ENCODE measurements around the gene MXI1. TPM values are rescaled to one million over a fixed set of nuclear protein-coding genes. Genes with fewer than 3 reads are reported as not detected.
A peak's percentile ranks its signal among the peaks of the same experiment; 100 is the strongest.
"Not testable (repeated sequence)": the region's sequence is repeated elsewhere in the genome, so short reads cannot be mapped to it uniquely, and the experiment has no call there.

Gene MXI1
- total and polyA plus RNA-seq, 4 donors: 72.3 to 121 (median 90.2) TPM

DNA sequence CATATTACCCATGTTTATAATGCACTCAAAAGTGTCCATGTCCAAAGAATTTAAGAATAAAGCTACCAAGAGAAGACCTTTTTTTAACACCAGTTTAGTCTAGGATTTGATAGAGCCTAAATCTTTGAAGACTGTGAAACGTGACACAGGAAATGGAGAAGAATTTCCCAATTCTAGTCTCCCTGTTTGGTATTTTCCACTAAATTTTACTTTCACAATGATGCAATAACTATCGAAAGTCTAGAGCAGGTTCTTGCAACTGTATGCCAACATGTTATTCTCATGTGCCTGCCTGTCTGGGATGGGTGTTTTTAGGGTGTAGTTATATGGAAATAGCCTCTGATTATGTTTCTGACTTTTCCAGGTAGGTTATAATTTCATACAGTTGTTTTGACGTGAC is 6.9 kb upstream of the MXI1 start:
- intact Hi-C loops (cut with DNase I): no loop called here
- ATAC-seq (ENCODE audit: low FRiP score): no peak
- no peak for DNase-seq
- Histone ChIP-seq H3K9me3 (ENCODE audit: control insufficient read depth, low read length) (no peaks in the 10 kb centered on the region), H3K27me3 (ENCODE audit: control insufficient read depth in 1 of 2, insufficient read depth in 2 of 2, low read length in 1 of 2) (no peaks in the 10 kb centered on the region), H3K4me3 (ENCODE audit: low read length in 2 of 2) (no peak overlapping the region), H3K27ac (ENCODE audit: low read depth in 1 of 2, low read length in 2 of 2) (no peak overlapping the region), H3K4me1 (ENCODE audit: control insufficient read depth in 1 of 2, insufficient read depth in 2 of 2, low read length in 2 of 2) (no peaks in the 10 kb centered on the region), H3K36me3 (ENCODE audit: control insufficient read depth in 1 of 2, insufficient read depth in 2 of 2, low read length in 1 of 2) (no peaks in the 10 kb centered on the region)
- 81 to 83% methylated on average over 3 of the region's 3 CpGs for WGBS, 2 donors

DNA sequence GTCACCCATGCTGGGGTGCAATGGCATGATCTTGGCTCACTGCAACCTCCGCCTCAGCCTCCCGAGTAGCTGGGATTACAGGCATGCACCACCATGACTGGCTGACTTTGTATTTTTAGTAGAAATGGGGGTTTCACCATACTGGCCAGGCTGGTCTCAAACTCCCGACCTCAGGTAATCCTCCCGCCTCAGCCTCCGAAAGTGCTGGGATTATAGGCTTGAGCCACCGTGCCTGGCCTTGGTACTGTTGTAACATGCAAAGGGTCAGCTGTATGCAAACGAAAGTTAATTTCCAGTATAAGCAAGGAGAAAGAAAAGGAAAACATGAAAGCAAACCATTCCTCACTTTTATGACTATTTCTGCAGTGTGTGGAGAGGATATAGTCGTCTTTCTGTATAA is 6.4 kb upstream of the MXI1 start:
- intact Hi-C loops (cut with DNase I); ATAC-seq (ENCODE audit: low FRiP score): not testable (repeated sequence)
- 90 to 92% methylated on average over 8 of the region's 8 CpGs for WGBS, 2 donors

DNA sequence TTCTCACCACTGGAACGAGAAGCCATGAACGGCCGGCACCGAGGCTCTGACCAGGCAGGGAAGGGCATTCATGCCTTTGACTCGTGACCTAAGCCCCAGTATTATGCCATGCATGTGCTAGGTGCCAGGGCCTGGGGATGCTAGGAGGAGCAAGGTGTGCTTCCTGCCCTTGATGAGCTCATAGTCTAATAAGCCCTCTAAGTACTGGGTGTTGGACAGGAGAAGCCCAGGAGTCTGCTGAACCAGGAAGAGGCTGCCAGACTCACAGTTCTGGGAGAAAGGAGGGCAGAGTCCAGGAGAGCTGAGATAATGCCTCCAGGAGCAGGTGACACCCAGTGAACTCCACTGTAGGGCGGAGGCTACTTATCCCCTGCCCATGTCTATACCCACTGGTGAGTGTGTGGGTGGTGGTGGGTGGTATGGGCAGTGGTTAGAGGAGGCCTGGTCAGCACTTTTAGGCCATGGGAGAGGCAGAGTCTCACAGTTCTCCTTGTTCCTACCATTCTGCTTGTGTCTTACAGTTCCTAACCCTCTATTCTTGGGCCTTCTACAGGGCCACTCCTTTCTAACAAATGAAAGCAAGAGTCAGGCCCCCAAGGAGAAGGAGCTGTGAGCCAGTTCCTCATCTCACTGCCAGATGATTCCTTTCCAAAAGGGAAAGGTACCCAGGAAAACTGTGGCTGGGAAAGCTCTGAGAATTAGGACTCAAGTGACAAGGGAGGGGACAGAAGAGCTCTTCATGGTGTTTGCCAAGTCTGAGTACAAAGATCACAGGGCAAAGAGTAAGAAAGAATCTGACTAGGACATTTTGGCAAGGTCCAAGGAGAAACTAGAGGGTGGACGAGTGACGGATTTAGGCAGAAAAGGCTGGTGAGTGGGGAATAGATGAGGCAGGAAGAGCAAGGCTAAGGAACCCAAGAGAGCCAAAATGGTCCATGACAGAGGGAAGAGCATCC is 3.6 kb upstream of the MXI1 start:
- DNase-seq: no peak
- H3K4me3 ChIP-seq (ENCODE audit: low read length in 2 of 2): no peak overlapping the region
- no peaks in the 10 kb centered on the region for H3K36me3 ChIP-seq (ENCODE audit: control insufficient read depth in 1 of 2, insufficient read depth in 2 of 2, low read length in 1 of 2)
- 86% methylated on average over 8 of the region's 8 CpGs for WGBS, 2 donors
- H3K27me3 ChIP-seq (ENCODE audit: control insufficient read depth in 1 of 2, insufficient read depth in 2 of 2, low read length in 1 of 2): no peaks in the 10 kb centered on the region
- H3K9me3 ChIP-seq (ENCODE audit: control insufficient read depth, low read length): no peaks in the 10 kb centered on the region
- ATAC-seq (ENCODE audit: low FRiP score): no peak
- intact Hi-C loops (cut with DNase I): loop anchor here in 1 of 2 donors (2.0 kb wide), 1 partner anchor 63 kb away; no protein-coding TSS in a partner anchor
- H3K27ac ChIP-seq (ENCODE audit: low read depth in 1 of 2, low read length in 2 of 2): no peak overlapping the region
- H3K4me1 ChIP-seq (ENCODE audit: control insufficient read depth in 1 of 2, insufficient read depth in 2 of 2, low read length in 2 of 2): no peaks in the 10 kb centered on the region

More for the DNA sequence above, 6.4 kb upstream of the MXI1 start:
- H3K36me3 ChIP-seq (ENCODE audit: control insufficient read depth in 1 of 2, insufficient read depth in 2 of 2, low read length in 1 of 2); H3K27ac ChIP-seq (ENCODE audit: low read depth in 1 of 2, low read length in 2 of 2); H3K4me1 ChIP-seq (ENCODE audit: control insufficient read depth in 1 of 2, insufficient read depth in 2 of 2, low read length in 2 of 2); DNase-seq; H3K4me3 ChIP-seq (ENCODE audit: low read length in 2 of 2); H3K9me3 ChIP-seq (ENCODE audit: control insufficient read depth, low read length); H3K27me3 ChIP-seq (ENCODE audit: control insufficient read depth in 1 of 2, insufficient read depth in 2 of 2, low read length in 1 of 2): not testable (repeated sequence)

DNA sequence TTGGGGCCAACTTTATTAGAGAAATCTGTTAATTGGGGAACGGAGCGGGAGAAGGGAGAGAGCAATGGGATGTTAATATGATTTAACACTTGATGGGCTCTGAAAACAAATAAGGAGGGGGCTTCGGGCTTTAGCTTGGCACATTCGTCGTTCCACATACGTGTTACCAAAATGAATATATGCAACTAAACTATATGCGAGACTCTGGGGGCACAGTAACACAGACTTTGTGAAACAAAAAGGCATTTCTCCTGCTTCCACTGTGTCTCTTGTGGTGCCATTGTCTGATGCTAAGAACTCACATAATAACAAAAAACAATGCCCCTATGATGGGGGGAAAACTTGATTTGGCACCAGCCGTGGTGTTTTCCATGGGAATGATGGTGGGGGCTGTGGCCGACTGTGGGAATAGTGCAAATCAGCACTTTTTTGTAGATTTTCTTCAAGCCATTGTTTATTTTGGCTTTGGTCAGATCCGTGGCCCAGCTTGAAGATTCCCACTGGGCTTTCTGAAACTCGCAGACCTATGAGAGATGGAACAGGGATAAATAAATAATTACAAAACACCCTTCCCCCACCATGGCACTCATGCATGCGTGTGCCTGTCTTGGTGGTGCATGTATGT is 2.2 kb upstream of the MXI1 start:
- 69 to 76% methylated on average over 12 of the region's 12 CpGs for WGBS, 2 donors
- no peaks in the 10 kb centered on the region for H3K36me3 ChIP-seq (ENCODE audit: control insufficient read depth in 1 of 2, insufficient read depth in 2 of 2, low read length in 1 of 2)
- ATAC-seq (ENCODE audit: low FRiP score): no peak
- no peak for DNase-seq
- H3K27ac ChIP-seq (ENCODE audit: low read depth in 1 of 2, low read length in 2 of 2): no peak overlapping the region
- no peaks in the 10 kb centered on the region for H3K4me1 ChIP-seq (ENCODE audit: control insufficient read depth in 1 of 2, insufficient read depth in 2 of 2, low read length in 2 of 2)
- no peak overlapping the region for H3K4me3 ChIP-seq (ENCODE audit: low read length in 2 of 2)
- intact Hi-C loops (cut with DNase I): loop anchor here (2.0 to 5.0 kb wide), 2 partner anchors 64 to 68 kb away; no protein-coding TSS in a partner anchor
- H3K27me3 ChIP-seq (ENCODE audit: control insufficient read depth in 1 of 2, insufficient read depth in 2 of 2, low read length in 1 of 2): no peaks in the 10 kb centered on the region
- H3K9me3 ChIP-seq (ENCODE audit: control insufficient read depth, low read length): no peaks in the 10 kb centered on the region

DNA sequence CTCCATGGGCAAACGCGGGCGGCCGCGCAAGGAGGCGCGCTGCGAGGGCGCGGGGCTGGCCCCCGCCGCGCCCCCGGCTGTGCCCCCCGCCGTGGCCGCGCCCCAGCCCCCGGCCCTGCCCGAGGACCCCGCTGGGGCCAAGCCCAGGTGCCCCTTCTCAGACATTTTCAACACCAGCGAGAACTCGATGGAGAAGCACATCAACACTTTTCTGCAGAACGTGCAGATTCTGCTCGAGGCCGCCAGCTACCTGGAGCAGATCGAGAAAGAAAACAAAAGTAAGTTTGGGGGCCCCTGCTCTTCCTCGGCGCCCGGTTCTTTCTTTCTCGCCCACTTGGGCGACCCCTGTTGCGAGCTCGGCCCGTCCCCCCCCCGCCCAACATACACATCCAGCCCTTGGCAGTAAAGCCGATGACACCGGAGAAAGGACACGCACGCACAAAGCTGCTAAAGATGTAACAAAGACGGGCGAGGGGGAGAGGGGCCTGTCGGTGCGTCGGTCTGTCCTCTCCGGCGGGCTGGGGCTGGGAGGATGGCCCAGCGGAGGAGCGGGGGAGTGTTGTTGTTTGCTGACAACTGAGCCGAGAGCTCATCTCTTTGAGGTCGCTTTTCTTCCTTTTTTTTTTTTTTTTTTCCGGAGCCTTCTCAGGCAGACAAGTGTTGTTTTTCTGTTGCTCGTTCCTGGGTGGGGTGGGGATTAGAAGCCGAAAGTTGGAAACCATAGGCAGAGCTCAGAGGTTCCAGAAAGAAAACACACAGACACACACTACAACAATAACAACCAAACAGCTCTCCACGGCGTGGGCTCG is 604 bp downstream of the MXI1 start:
- DNase-seq: peak; percentile 66 to 77
- ATAC-seq (ENCODE audit: low FRiP score): no peak
- WGBS, 2 donors: 0 to 1% methylated on average over 41 to 57 of the region's 57 CpGs
- Histone ChIP-seq H3K9me3 (ENCODE audit: control insufficient read depth, low read length) (no peaks in the 10 kb centered on the region), H3K27me3 (ENCODE audit: control insufficient read depth in 1 of 2, insufficient read depth in 2 of 2, low read length in 1 of 2) (no peaks in the 10 kb centered on the region), H3K4me3 (ENCODE audit: low read length in 2 of 2) (peak overlapping the region; percentile 61 to 84), H3K36me3 (ENCODE audit: control insufficient read depth in 1 of 2, insufficient read depth in 2 of 2, low read length in 1 of 2) (no peaks in the 10 kb centered on the region), H3K27ac (ENCODE audit: low read depth in 1 of 2, low read length in 2 of 2) (peak overlapping the region; percentile 5 to 81), H3K4me1 (ENCODE audit: control insufficient read depth in 1 of 2, insufficient read depth in 2 of 2, low read length in 2 of 2) (peaks cover 0 to 4% of the 10 kb centered on the region in 2 donors)
- intact Hi-C loops (cut with DNase I): loop anchor here in 1 of 2 donors (2.0 to 5.0 kb wide), 2 partner anchors 71 kb away; no protein-coding TSS in a partner anchor

DNA sequence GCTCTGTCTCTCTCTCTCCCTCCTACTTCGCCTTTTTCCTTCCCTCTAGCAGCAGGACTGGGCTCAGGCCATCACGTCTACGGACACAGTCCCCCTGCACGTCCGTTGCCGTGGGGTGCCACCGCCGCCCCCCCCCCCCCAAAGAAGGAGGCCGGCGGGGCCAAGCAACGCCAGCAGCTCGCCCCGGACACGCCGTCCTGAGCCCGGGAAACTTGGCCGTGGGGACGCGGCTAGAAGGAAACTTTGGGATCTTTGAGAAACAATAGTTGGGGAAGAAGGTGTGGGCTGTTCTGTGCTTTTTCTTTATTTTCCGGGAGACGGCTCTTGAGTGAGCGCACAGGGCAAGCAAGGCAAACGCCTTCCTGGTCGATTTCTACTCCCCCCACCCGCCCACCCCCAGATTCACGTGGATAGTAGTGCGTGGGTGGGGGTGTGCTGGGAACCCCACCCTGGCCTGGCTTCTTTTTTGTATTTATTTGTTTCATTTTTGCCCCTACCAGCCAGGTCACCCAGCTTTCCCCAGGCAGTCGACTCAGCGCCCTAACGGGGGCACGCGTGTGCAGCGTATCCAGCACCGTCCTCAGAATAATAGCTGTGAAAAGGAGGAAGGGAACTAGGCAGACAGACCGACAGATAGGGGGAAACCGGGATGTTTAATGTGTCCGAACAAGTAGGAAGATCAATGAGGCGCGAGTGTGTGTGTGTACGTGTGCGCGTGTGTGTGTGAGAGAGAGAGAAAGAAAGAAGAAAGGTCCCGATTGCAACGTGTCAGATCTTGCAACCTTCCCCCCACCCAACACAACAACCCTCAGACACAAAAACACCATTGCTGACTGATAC is 1.4 kb downstream of the MXI1 start:
- peak; percentile 56 to 79 for DNase-seq
- peak; percentile 34 for ATAC-seq (ENCODE audit: low FRiP score)
- intact Hi-C loops (cut with DNase I): loop anchor here in 1 of 2 donors (2.0 to 5.0 kb wide), 2 partner anchors 70 to 72 kb away; no protein-coding TSS in a partner anchor
- Histone ChIP-seq H3K4me3 (ENCODE audit: low read length in 2 of 2) (peak overlapping the region; percentile 61 to 84), H3K36me3 (ENCODE audit: control insufficient read depth in 1 of 2, insufficient read depth in 2 of 2, low read length in 1 of 2) (no peaks in the 10 kb centered on the region), H3K4me1 (ENCODE audit: control insufficient read depth in 1 of 2, insufficient read depth in 2 of 2, low read length in 2 of 2) (peaks cover 0 to 5% of the 10 kb centered on the region in 2 donors), H3K9me3 (ENCODE audit: control insufficient read depth, low read length) (no peaks in the 10 kb centered on the region), H3K27ac (ENCODE audit: low read depth in 1 of 2, low read length in 2 of 2) (peak overlapping the region; percentile 5 to 90), H3K27me3 (ENCODE audit: control insufficient read depth in 1 of 2, insufficient read depth in 2 of 2, low read length in 1 of 2) (no peaks in the 10 kb centered on the region)
- WGBS, 2 donors: 0 to 1% methylated on average over 43 to 44 of the region's 44 CpGs

DNA sequence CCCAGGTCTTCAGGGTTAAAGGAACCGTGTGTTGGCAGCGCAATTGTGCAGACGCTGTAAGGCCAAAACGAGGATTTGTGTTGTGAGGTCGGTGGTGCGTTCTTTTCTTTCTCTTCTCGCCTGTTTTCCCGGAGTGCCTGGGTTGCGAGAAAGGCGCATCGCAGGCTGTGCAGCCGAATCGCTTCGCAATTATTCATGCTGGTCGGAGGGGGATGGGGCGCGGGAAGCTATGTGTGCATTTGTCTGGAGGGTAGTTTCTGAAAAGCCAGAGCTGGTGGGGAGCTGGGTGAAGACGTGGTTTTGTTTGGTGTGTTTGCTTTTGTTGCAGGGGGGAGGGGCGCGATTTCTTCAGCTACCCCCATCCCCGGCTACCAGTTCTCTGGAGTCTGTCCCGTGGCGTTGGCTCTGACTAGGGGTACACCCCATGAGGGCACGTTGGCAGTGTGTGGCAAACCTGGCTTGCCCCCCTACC is 2.1 kb downstream of the MXI1 start:
- 0 to 1% methylated on average over 24 of the region's 24 CpGs for WGBS, 2 donors
- Histone ChIP-seq H3K27ac (ENCODE audit: low read depth in 1 of 2, low read length in 2 of 2) (peak overlapping the region; percentile 90 to 91), H3K9me3 (ENCODE audit: control insufficient read depth, low read length) (no peaks in the 10 kb centered on the region), H3K4me3 (ENCODE audit: low read length in 2 of 2) (peak overlapping the region; percentile 61 to 84), H3K36me3 (ENCODE audit: control insufficient read depth in 1 of 2, insufficient read depth in 2 of 2, low read length in 1 of 2) (no peaks in the 10 kb centered on the region), H3K4me1 (ENCODE audit: control insufficient read depth in 1 of 2, insufficient read depth in 2 of 2, low read length in 2 of 2) (peaks cover 0 to 5% of the 10 kb centered on the region in 2 donors), H3K27me3 (ENCODE audit: control insufficient read depth in 1 of 2, insufficient read depth in 2 of 2, low read length in 1 of 2) (no peaks in the 10 kb centered on the region)
- ATAC-seq (ENCODE audit: low FRiP score) (peak; percentile 28), DNase-seq (peak; percentile 81 to 91)
- intact Hi-C loops (cut with DNase I): loop anchor here in 1 of 2 donors (2.0 to 5.0 kb wide), 2 partner anchors 69 to 72 kb away; no protein-coding TSS in a partner anchor
